UCSD-AML1 (cell line): ENCODE data around the gene PARN.
"Not testable (repeated sequence)": the region's sequence is repeated elsewhere in the genome, so short reads cannot be mapped to it uniquely, and the experiment has no call there.

Experiments
- DNase-seq: peaks from one replicate; lab custom pipeline; 2025; ENCODE audit not compliant: unreplicated experiment; lab: John Stamatoyannopoulos, UW

The PARN gene

GRCh38 chr16:14634389-14634725, 4.3 kb upstream of the PARN start:
- DNase-seq: no peak

- DNase-seq: peak; percentile 99
Measured at GRCh38 chr16:14632693-14633569, 2.9 kb upstream of the PARN start, which contains the start of gene BFAR. Gene BFAR, plus strand, starts transcription at chr16:14632951. Its CDS starts 11,396 bp downstream, at chr16:14644347.

- DNase-seq: not testable (repeated sequence)
Measured at GRCh38 chr16:14630620-14631330, 715 bp upstream of the PARN start.

GRCh38 chr16:14629612-14629918, 495 bp downstream of the PARN start:
- DNase-seq: no peak

- no peak for DNase-seq
Measured at GRCh38 chr16:14628806-14629611, 1.1 kb downstream of the PARN start.

GRCh38 chr16:14627078-14627477, 3.0 kb downstream of the PARN start:
- DNase-seq: no peak

- no peak for DNase-seq
Measured at GRCh38 chr16:14618566-14618965, 11.5 kb downstream of the PARN start.

- no peak for DNase-seq
Measured at GRCh38 chr16:14616280-14616679, 13.8 kb downstream of the PARN start.

GRCh38 chr16:14613991-14614390, 16.1 kb downstream of the PARN start:
- DNase-seq: no peak

- no peak for DNase-seq
Measured at GRCh38 chr16:14611660-14612059, 18.4 kb downstream of the PARN start.

GRCh38 chr16:14609716-14610115, 20.3 kb downstream of the PARN start:
- DNase-seq: no peak

- no peak for DNase-seq
Measured at GRCh38 chr16:14608604-14609003, 21.5 kb downstream of the PARN start.

GRCh38 chr16:14608111-14608566, 21.9 kb downstream of the PARN start:
- DNase-seq: no peak

- no peak for DNase-seq
Measured at GRCh38 chr16:14606102-14606501, 24.0 kb downstream of the PARN start.

- no peak for DNase-seq
Measured at GRCh38 chr16:14602443-14602963, 27.6 kb downstream of the PARN start.

- no peak for DNase-seq
Measured at GRCh38 chr16:14600164-14600563, 29.9 kb downstream of the PARN start.

GRCh38 chr16:14586637-14587305, 43.3 kb downstream of the PARN start:
- no peak for DNase-seq

- no peak for DNase-seq
Measured at GRCh38 chr16:14585287-14585686, 44.8 kb downstream of the PARN start.

GRCh38 chr16:14580926-14581325, 49.1 kb downstream of the PARN start:
- not testable (repeated sequence) for DNase-seq

GRCh38 chr16:14579266-14579665, 50.8 kb downstream of the PARN start:
- no peak for DNase-seq

GRCh38 chr16:14576532-14576931, 53.5 kb downstream of the PARN start:
- no peak for DNase-seq
